Colonic mucosa (tissue), 4 donors: ENCODE results near the gene MAPT. TPM values are rescaled to one million over a fixed set of nuclear protein-coding genes. Genes with fewer than 3 reads are reported as not detected.

Experiments used
- DNase-seq: peaks from one replicate; pipeline ENCODE4 v3.0.0-alpha.2; 2020
- H3K27ac ChIP-seq: fragments of 200-600 bp; one replicate; pipeline ENCODE4 v1.8.0; 2021
- H3K27me3 ChIP-seq: fragments of 200-600 bp; one replicate; pipeline ENCODE4 v1.8.0; 2021
- H3K36me3 ChIP-seq: fragments of 200-600 bp; one replicate; pipeline ENCODE4 v1.8.0; 2021
- H3K4me1 ChIP-seq: fragments of 200-600 bp; one replicate; pipeline ENCODE4 v1.8.0; 2021; ENCODE audit warnings: mild to moderate bottlenecking
- H3K4me3 ChIP-seq: fragments of 200-600 bp; one replicate; pipeline ENCODE4 v1.8.0; 2021
- H3K9ac ChIP-seq, 2 donors: one replicate each; pipeline ENCODE4 v1.7.0; 2013; ENCODE audit warnings: control low read depth in 2 of 2, low read depth in 2 of 2, low read length in 2 of 2
- H3K9me3 ChIP-seq: fragments of 200-600 bp; one replicate; pipeline ENCODE4 v1.8.0; 2021
- CTCF ChIP-seq: fragments of 200-600 bp; IDR thresholded peaks from one replicate; pipeline ENCODE4 v1.8.0; 2022; ENCODE audit warnings: antibody characterized with exemption, mild to moderate bottlenecking
- intact Hi-C: fragments of 100-400 bp; cut with DNase I; formaldehyde crosslinking; loops from one replicate; pipeline ENCODE4 v1.14.1; 2022
- total RNA-seq, 2 donors: library from RNA; stranded (reverse); fragmentation: NEBNext Ultra II Directional in 1 of 2; extraction: Animal tissue kit (Norgen Biotek cat#: 25700) in 1 of 2; gene quantifications; one replicate each; pipeline ENCODE4 v1.2.1, GENCODE V29; 2021
- donor health status: healthy.
- donor health status: DM: no; HTN: no; CAD: no.
- donor health status: DM: no; HTN: no; CAD: no.

MAPT gene
- total RNA-seq, 2 donors from 2014 or later, result 0.37 to 2.9 TPM

DNA sequence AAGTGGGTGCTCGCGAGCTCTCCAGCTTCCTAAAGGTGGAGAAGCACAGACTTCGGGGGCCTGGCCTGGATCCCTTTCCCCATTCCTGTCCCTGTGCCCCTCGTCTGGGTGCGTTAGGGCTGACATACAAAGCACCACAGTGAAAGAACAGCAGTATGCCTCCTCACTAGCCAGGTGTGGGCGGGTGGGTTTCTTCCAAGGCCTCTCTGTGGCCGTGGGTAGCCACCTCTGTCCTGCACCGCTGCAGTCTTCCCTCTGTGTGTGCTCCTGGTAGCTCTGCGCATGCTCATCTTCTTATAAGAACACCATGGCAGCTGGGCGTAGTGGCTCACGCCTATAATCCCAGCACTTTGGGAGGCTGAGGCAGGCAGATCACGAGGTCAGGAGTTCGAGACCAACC is 102.8 kb downstream of the MAPT start:
- no peaks in the 10 kb centered on the region for H3K4me1 ChIP-seq
- H3K4me3 ChIP-seq, result no peak overlapping the region
- intact Hi-C loops, result no loop called here
- H3K27me3 ChIP-seq, result no peaks in the 10 kb centered on the region
- no peak for DNase-seq
- H3K9me3 ChIP-seq, result no peaks in the 10 kb centered on the region
- H3K27ac ChIP-seq, result no peak overlapping the region
- no peaks in the 10 kb centered on the region for H3K36me3 ChIP-seq
- TF ChIP-seq CTCF, result no peak
- H3K9ac ChIP-seq, result no peak overlapping the region

DNA sequence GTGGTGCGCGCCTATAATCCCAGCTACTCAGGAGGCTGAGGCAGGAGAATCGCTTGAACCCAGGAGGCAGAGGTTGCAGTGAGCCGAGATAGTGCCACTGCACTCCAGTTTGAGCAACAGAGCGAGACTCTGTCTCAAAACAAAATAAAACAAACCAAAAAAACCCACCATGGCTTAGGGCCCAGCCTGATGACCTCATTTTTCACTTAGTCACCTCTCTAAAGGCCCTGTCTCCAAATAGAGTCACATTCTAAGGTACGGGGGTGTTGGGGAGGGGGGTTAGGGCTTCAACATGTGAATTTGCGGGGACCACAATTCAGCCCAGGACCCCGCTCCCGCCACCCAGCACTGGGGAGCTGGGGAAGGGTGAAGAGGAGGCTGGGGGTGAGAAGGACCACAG is 103.3 kb downstream of the MAPT start:
- intact Hi-C loops, result no loop called here
- no peak overlapping the region for H3K27ac ChIP-seq

GRCh38 chr17:45998987-45999899 is 104.9 kb downstream of the MAPT start, which contains the start of gene STH:
TSS of gene STH (plus strand) at chr17:45999250. CDS start at chr17:45999280, 30 bp downstream.
- H3K36me3 ChIP-seq, result no peaks in the 10 kb centered on the region
- H3K4me1 ChIP-seq, result no peaks in the 10 kb centered on the region
- no peaks in the 10 kb centered on the region for H3K9me3 ChIP-seq
- no peak for TF ChIP-seq CTCF
- intact Hi-C loops, result no loop called here
- no peaks in the 10 kb centered on the region for H3K27me3 ChIP-seq
- H3K9ac ChIP-seq, result no peak within 1 kb of the TSS
- H3K4me3 ChIP-seq, result no peak within 1 kb of the TSS
- DNase-seq, result no peak
- no peak within 1 kb of the TSS for H3K27ac ChIP-seq

More for the DNA sequence above, 103.3 kb downstream of the MAPT start:
- no peaks in the 10 kb centered on the region for H3K36me3 ChIP-seq
- H3K9me3 ChIP-seq, result no peaks in the 10 kb centered on the region
- no peaks in the 10 kb centered on the region for H3K4me1 ChIP-seq
- no peak overlapping the region for H3K9ac ChIP-seq
- no peak overlapping the region for H3K4me3 ChIP-seq
- no peak for DNase-seq
- no peak for TF ChIP-seq CTCF
- H3K27me3 ChIP-seq, result no peaks in the 10 kb centered on the region

- no peaks in the 10 kb centered on the region for H3K4me1 ChIP-seq
- H3K4me3 ChIP-seq, result no peak overlapping the region
- no peak for DNase-seq
- H3K36me3 ChIP-seq, result no peaks in the 10 kb centered on the region
- TF ChIP-seq CTCF, result no peak
- intact Hi-C loops, result loop anchor here (5.0 kb wide), 1 partner anchor 42 kb away; no protein-coding TSS in a partner anchor
- H3K9me3 ChIP-seq, result no peaks in the 10 kb centered on the region
- no peak overlapping the region for H3K9ac ChIP-seq
- no peaks in the 10 kb centered on the region for H3K27me3 ChIP-seq
- no peak overlapping the region for H3K27ac ChIP-seq
Observed at GRCh38 chr17:45999900-46000290, 105.5 kb downstream of the MAPT start.

- Histone ChIP-seq H3K27ac (no peak overlapping the region), H3K9ac (no peak overlapping the region), H3K4me3 (no peak overlapping the region), H3K9me3 (no peaks in the 10 kb centered on the region), H3K36me3 (no peaks in the 10 kb centered on the region), H3K27me3 (no peaks in the 10 kb centered on the region), H3K4me1 (no peaks in the 10 kb centered on the region)
- no peak for DNase-seq
- no peak for TF ChIP-seq CTCF
- intact Hi-C loops, result loop anchor here (5.0 kb wide), 1 partner anchor 42 kb away; no protein-coding TSS in a partner anchor
Observed at GRCh38 chr17:46000292-46000691, 105.9 kb downstream of the MAPT start.
